ENCODE measurements around the gene PAK1. TPM values are rescaled to one million over a fixed set of nuclear protein-coding genes. Genes with fewer than 3 reads are reported as not detected.

PAK1 gene
- total RNA-seq, 1 donor from 2014 or later = 127 TPM

- H3K4me1 Mint-ChIP-seq (ENCODE audit: low read depth) = no peaks in the 10 kb centered on the region
- TF ChIP-seq CTCF (IDR thresholded peaks at IDR 0.05; ENCODE audit: unreplicated experiment) = no peak
- H3K4me3 Mint-ChIP-seq (ENCODE audit: low read depth) = no peak overlapping the region
- no peak overlapping the region for H3K27ac Mint-ChIP-seq
- no peak for DNase-seq (ENCODE audit: low spot score, unreplicated experiment)
- H3K9me3 Mint-ChIP-seq (ENCODE audit: low read depth) = peaks cover 8% of the 10 kb centered on the region
- no peaks in the 10 kb centered on the region for H3K36me3 Mint-ChIP-seq (ENCODE audit: insufficient read depth)
- no peaks in the 10 kb centered on the region for H3K27me3 Mint-ChIP-seq
Measured at GRCh38 chr11:77294040-77294439, 179.9 kb downstream of the PAK1 start.

- no peak for DNase-seq (ENCODE audit: low spot score, unreplicated experiment)
- H3K4me3 Mint-ChIP-seq (ENCODE audit: low read depth) = no peak overlapping the region
- no peaks in the 10 kb centered on the region for H3K4me1 Mint-ChIP-seq (ENCODE audit: low read depth)
- no peak overlapping the region for H3K27ac Mint-ChIP-seq
- no peak for TF ChIP-seq CTCF (IDR thresholded peaks at IDR 0.05; ENCODE audit: unreplicated experiment)
- H3K36me3 Mint-ChIP-seq (ENCODE audit: insufficient read depth) = no peaks in the 10 kb centered on the region
- peaks cover 8% of the 10 kb centered on the region for H3K9me3 Mint-ChIP-seq (ENCODE audit: low read depth)
- H3K27me3 Mint-ChIP-seq = no peaks in the 10 kb centered on the region
Measured at GRCh38 chr11:77289737-77290136, 184.2 kb downstream of the PAK1 start.

GRCh38 chr11:77287615-77288273 lies 186.2 kb downstream of the PAK1 start:
- H3K9me3 Mint-ChIP-seq (ENCODE audit: low read depth) = no peaks in the 10 kb centered on the region
- DNase-seq (ENCODE audit: low spot score, unreplicated experiment) = no peak
- no peaks in the 10 kb centered on the region for H3K27me3 Mint-ChIP-seq
- no peak for TF ChIP-seq CTCF (IDR thresholded peaks at IDR 0.05; ENCODE audit: unreplicated experiment)
- H3K27ac Mint-ChIP-seq = no peak overlapping the region
- H3K36me3 Mint-ChIP-seq (ENCODE audit: insufficient read depth) = no peaks in the 10 kb centered on the region
- H3K4me1 Mint-ChIP-seq (ENCODE audit: low read depth) = no peaks in the 10 kb centered on the region
- no peak overlapping the region for H3K4me3 Mint-ChIP-seq (ENCODE audit: low read depth)

GRCh38 chr11:77287136-77287535 lies 186.8 kb downstream of the PAK1 start:
- no peaks in the 10 kb centered on the region for H3K4me1 Mint-ChIP-seq (ENCODE audit: low read depth)

More at GRCh38 chr11:77287136-77287535, 186.8 kb downstream of the PAK1 start:
- no peaks in the 10 kb centered on the region for H3K36me3 Mint-ChIP-seq (ENCODE audit: insufficient read depth)
- no peak for DNase-seq (ENCODE audit: low spot score, unreplicated experiment)
- no peak overlapping the region for H3K4me3 Mint-ChIP-seq (ENCODE audit: low read depth)
- TF ChIP-seq CTCF (IDR thresholded peaks at IDR 0.05; ENCODE audit: unreplicated experiment) = no peak
- no peaks in the 10 kb centered on the region for H3K27me3 Mint-ChIP-seq
- H3K9me3 Mint-ChIP-seq (ENCODE audit: low read depth) = no peaks in the 10 kb centered on the region
- H3K27ac Mint-ChIP-seq = no peak overlapping the region
